Pancreas (tissue), 10 donors: ENCODE measurements around the gene STUM. TPM values are rescaled to one million over a fixed set of nuclear protein-coding genes. Genes with fewer than 3 reads are reported as not detected.

Source experiments
- ATAC-seq, 4 donors: fragments of 200-7000 bp; cut with Tn5 transposase; one replicate each; pipeline versions ENCODE4 v1.8.0 to v1.9.1; 2020; ENCODE audit warnings: mild to moderate bottlenecking in 4 of 4, moderate library complexity in 4 of 4
- DNase-seq, 6 donors: peaks; one replicate each; pipeline ENCODE4 v3.0.0-alpha.2; 2020
- FAIRE-seq: peaks from 2 replicates; lab custom pipeline; 2012; peaks lifted over from hg19 to GRCh38; lab: Jason Lieb, UNC
- H3K27ac ChIP-seq, 4 donors: fragments of 200-600 bp; sonication (generic); 1 replicate in 3 of 4; 2 replicates in 1 of 4; pipeline versions ENCODE4 v1.5.0 to v1.8.0; 2020
- H3K27me3 ChIP-seq, 4 donors: fragments of 200-600 bp; one replicate each; pipeline ENCODE4 v1.8.0; 2021
- H3K36me3 ChIP-seq, 3 donors: fragments of 200-600 bp; sonication (generic) in 1 of 3; one replicate each; pipeline versions ENCODE4 v1.5.0 to v1.8.0; 2020 to 2021
- H3K4me1 ChIP-seq, 3 donors: fragments of 200-600 bp; one replicate each; pipeline ENCODE4 v1.8.0; 2021
- H3K4me3 ChIP-seq, 4 donors: fragments of 200-600 bp; sonication (generic) in 2 of 4; one replicate each; pipeline versions ENCODE4 v1.5.0 to v1.8.0; 2020 to 2021
- H3K9me3 ChIP-seq, 4 donors: fragments of 200-600 bp; one replicate each; pipeline ENCODE4 v1.8.0; 2021
- WGBS, 2 donors: extraction: QIAGEN DNeasy Blood & Tissue Kit; methylation state at CpG; one replicate each; pipeline ENCODE4 v1.1.7; 2013; 5-methylcytosine and 5-hydroxymethylcytosine counted together
- intact Hi-C, 3 donors: fragments of 100-400 bp; cut with DNase I; formaldehyde crosslinking; loops; one replicate each; pipeline versions ENCODE4 v1.11.1 to v1.14.2; 2022
- polyA plus RNA-seq, 2 donors: library from polyadenylated mRNA; stranded (reverse); fragments of 200-250 nt; gene quantifications; one replicate each; pipeline ENCODE4 v1.2.3, GENCODE V29; 2013
- total RNA-seq, 6 donors: library from RNA; stranded (reverse); fragmentation: NEBNext Ultra II Directional in 4 of 6; extraction: Animal tissue kit (Norgen Biotek cat#: 25700) in 4 of 6; gene quantifications; one replicate each; pipeline versions ENCODE4 v1.2.1 to v1.2.4, GENCODE V29; 2021 to 2023
- TF ChIP-seq, protein P1 (sequence below), 4 donors: fragments of 200-600 bp; sonication (generic) in 3 of 4; IDR thresholded peaks; one replicate each; pipeline versions ENCODE4 v1.5.0 to v1.8.0; 2021; ENCODE audit warnings: antibody characterized with exemption in 4 of 4
- donor health status: healthy with polysubstance abuse.
- donor health status: DM: no; HTN: no; CAD: no; lungs with moderate emphysema.
- donor health status: DM: no; HTN: no; CAD: no.
- donor health status: control.
- donor health status: control.
- donor health status: Bipolar disorder and iron deficiency.
- donor health status: DM: yes; HTN: yes; CAD: no.
- donor health status: DM: no; HTN: no; CAD: no.
- donor health status: DM: no; HTN: no; CAD: no.
- donor health status: DM: yes; HTN: yes; CAD: no.

Gene STUM
- total and polyA plus RNA-seq, 8 donors, result 0.32 to 1.2 (median 0.56) TPM

DNA sequence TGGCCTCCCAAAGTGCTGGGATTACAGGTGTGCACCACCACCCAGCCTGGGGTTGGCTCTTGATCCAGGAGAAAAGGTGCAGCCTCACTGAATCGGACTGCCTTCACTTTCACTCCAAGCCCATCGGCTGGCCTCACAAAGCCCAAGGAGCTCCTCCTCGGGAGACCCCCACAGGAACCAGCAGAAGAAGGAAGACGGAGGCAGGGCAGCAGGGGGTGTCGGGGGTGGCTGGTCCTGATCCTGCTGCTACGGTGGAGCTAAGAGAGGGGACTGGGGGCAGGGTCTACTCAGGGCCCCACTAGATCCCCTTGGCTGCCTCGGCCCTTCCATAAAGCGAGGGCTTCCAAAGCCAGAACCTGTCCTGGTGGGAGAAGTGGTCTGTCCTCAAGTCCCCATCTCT lies 93.9 kb downstream of the STUM start:
- peaks cover 0 to 18% (median 0%) of the 10 kb centered on the region in 3 donors for H3K36me3 ChIP-seq
- no peaks in the 10 kb centered on the region for H3K4me1 ChIP-seq
- WGBS, 2 donors, result 96% methylated on average over 8 of the region's 8 CpGs
- TF ChIP-seq, protein P1, sequence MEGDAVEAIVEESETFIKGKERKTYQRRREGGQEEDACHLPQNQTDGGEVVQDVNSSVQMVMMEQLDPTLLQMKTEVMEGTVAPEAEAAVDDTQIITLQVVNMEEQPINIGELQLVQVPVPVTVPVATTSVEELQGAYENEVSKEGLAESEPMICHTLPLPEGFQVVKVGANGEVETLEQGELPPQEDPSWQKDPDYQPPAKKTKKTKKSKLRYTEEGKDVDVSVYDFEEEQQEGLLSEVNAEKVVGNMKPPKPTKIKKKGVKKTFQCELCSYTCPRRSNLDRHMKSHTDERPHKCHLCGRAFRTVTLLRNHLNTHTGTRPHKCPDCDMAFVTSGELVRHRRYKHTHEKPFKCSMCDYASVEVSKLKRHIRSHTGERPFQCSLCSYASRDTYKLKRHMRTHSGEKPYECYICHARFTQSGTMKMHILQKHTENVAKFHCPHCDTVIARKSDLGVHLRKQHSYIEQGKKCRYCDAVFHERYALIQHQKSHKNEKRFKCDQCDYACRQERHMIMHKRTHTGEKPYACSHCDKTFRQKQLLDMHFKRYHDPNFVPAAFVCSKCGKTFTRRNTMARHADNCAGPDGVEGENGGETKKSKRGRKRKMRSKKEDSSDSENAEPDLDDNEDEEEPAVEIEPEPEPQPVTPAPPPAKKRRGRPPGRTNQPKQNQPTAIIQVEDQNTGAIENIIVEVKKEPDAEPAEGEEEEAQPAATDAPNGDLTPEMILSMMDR (IDR thresholded peaks at IDR 0.05), result no peak
- H3K27me3 ChIP-seq, result no peaks in the 10 kb centered on the region
- no peaks in the 10 kb centered on the region for H3K9me3 ChIP-seq
- H3K27ac ChIP-seq, result no peak overlapping the region
- FAIRE-seq (no peak), ATAC-seq (no peak), DNase-seq (peak in 2 of 6 donors; percentile 11 to 39)
- intact Hi-C loops, result no loop called here
- no peak overlapping the region for H3K4me3 ChIP-seq

- Histone ChIP-seq H3K9me3 (no peaks in the 10 kb centered on the region), H3K4me1 (no peaks in the 10 kb centered on the region), H3K27me3 (no peaks in the 10 kb centered on the region), H3K4me3 (no peak overlapping the region), H3K36me3 (peaks cover 0 to 22% (median 0%) of the 10 kb centered on the region in 3 donors), H3K27ac (no peak overlapping the region)
- FAIRE-seq (no peak), ATAC-seq (peak in 3 of 4 donors; percentile 27 to 71 (median 29)), DNase-seq (peak in 1 of 6 donors; percentile 26)
- TF ChIP-seq, protein P1 (IDR thresholded peaks at IDR 0.05), result no peak
- intact Hi-C loops, result no loop called here
- 87 to 94% methylated on average over 9 of the region's 9 CpGs for WGBS, 2 donors
Observed at GRCh38 chr1:226643177-226643576, 94.6 kb downstream of the STUM start.

DNA sequence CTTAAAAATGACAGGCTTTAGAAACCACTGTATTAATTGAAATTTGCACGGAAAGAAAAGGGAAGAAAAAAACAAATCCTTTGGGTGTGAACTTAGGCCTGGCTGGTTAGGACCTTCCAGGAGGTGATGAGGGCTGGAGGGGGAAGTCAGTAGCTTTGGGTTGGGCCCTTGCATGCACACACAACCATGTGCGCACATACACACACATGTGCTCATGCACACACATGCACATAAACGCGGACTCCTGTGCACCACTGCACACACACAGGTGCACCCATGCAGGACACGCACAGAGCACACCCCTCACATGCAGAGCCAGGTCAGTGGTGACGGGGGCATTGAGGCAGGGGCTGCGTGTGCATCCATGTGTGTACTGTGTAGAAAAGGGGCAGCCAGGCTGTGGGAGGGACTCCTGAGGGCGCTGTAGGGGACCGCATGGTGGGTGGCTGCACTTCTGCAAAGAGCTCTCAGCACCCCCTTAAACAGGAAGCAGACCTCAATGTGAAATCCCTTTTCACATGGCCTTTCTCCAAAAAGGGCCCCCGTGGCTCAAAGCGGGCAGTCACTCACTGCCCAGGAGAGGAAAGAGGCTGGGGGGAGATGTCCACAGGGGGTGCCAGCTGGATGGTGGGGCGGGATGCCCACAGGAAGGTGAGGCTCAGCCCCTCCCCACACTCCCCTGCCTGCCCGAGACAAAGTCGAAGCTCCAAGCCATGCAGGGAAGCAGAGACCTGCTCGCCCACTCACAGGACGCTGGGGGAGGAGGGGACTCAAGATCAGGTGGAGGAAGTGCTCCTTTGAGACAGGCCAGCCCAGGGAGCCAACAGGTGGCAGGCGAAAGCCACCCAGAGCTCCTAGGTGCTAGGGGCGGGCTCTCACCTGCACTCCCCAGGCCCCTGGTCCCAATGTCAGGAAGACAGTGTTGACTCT lies 95.3 kb downstream of the STUM start:
- H3K9me3 ChIP-seq, result no peaks in the 10 kb centered on the region
- H3K36me3 ChIP-seq, result peaks cover 0 to 19% (median 0%) of the 10 kb centered on the region in 3 donors
- no peaks in the 10 kb centered on the region for H3K27me3 ChIP-seq
- FAIRE-seq, result no peak
- DNase-seq, result peak in 3 of 6 donors; percentile 16 to 44 (median 38)
- intact Hi-C loops, result no loop called here
- H3K4me1 ChIP-seq, result no peaks in the 10 kb centered on the region
- peak in 1 of 4 donors; percentile 54 for ATAC-seq
- H3K4me3 ChIP-seq, result no peak overlapping the region
- whole genome bisulfite sequencing, 2 donors, result 91 to 92% methylated on average over 18 of the region's 18 CpGs
- H3K27ac ChIP-seq, result no peak overlapping the region
- TF ChIP-seq, protein P1 (IDR thresholded peaks at IDR 0.05), result no peak

GRCh38 chr1:226644541-226645176 lies 96.1 kb downstream of the STUM start:
- intact Hi-C loops, result no loop called here
- Histone ChIP-seq H3K27ac (no peak overlapping the region), H3K4me3 (no peak overlapping the region), H3K27me3 (no peaks in the 10 kb centered on the region), H3K36me3 (peaks cover 0 to 14% (median 0%) of the 10 kb centered on the region in 3 donors), H3K9me3 (no peaks in the 10 kb centered on the region), H3K4me1 (no peaks in the 10 kb centered on the region)
- ATAC-seq (no peak), DNase-seq (peak in 3 of 6 donors; percentile 6 to 43 (median 37)), FAIRE-seq (no peak)
- TF ChIP-seq, protein P1 (IDR thresholded peaks at IDR 0.05), result no peak
- WGBS, 2 donors, result 93 to 99% methylated on average over 10 of the region's 10 CpGs
